Measurements from ENCODE around the gene AQP7. TPM values are rescaled to one million over a fixed set of nuclear protein-coding genes. Genes with fewer than 3 reads are reported as not detected.

The AQP7 gene
- total RNA-seq, 1 donor from 2014 or later, result 3.7 TPM

DNA sequence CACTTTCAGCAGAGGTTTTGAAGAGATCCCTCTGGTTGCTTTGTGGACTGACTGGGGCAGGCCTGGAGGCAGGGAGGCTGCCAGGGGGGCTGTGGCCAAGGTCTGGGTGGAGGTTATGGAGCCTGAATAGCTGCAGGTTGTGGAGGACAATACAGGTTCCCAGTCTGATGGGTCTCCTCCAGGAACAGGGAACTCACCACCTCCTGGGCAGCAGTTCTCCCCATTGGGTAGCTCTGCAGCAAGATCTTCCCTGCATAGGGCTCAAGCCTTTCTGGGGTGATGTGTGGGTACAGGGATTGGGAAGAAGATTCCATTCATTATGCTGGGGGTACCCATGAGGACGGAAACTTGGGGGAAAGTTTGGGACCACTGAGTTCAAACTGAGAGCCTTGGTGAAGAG, 38.2 kb upstream of the AQP7 start:
- H3K9me3 ChIP-seq, result no peaks in the 10 kb centered on the region
- H3K4me3 ChIP-seq, result no peak overlapping the region
- H3K4me1 ChIP-seq, result peaks cover 41% of the 10 kb centered on the region
- H3K27me3 ChIP-seq (ENCODE audit: low read depth), result no peaks in the 10 kb centered on the region
- peak overlapping the region; percentile 3 for H3K27ac ChIP-seq
- TF ChIP-seq, protein P1, sequence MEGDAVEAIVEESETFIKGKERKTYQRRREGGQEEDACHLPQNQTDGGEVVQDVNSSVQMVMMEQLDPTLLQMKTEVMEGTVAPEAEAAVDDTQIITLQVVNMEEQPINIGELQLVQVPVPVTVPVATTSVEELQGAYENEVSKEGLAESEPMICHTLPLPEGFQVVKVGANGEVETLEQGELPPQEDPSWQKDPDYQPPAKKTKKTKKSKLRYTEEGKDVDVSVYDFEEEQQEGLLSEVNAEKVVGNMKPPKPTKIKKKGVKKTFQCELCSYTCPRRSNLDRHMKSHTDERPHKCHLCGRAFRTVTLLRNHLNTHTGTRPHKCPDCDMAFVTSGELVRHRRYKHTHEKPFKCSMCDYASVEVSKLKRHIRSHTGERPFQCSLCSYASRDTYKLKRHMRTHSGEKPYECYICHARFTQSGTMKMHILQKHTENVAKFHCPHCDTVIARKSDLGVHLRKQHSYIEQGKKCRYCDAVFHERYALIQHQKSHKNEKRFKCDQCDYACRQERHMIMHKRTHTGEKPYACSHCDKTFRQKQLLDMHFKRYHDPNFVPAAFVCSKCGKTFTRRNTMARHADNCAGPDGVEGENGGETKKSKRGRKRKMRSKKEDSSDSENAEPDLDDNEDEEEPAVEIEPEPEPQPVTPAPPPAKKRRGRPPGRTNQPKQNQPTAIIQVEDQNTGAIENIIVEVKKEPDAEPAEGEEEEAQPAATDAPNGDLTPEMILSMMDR (IDR thresholded peaks at IDR 0.05), result no peak
- DNase-seq, result no peak
- intact Hi-C loops (cut with DNase I), result no loop called here
- ATAC-seq, result no peak
- H3K36me3 ChIP-seq, result peaks cover 30% of the 10 kb centered on the region

DNA sequence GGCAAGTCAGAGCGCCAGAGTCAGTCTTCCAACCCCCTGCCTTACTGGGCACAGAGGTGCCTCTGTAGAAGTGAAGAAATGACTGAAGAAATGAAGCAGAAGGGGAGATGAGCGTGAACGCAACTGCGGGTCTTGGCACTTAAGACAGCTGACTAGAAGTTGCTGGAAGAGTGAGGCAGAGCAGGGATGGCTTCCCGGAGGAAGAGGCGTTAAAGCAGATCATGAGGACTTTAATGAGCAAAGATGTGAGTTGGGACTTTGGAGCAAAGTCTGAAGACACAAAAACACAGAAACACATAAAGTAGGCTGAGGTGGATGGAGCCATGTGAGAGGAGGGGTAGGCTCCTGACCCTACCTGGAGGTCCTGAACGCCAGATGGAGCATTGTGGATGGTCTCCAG, 37.8 kb upstream of the AQP7 start:
- H3K36me3 ChIP-seq, result peaks cover 30% of the 10 kb centered on the region
- DNase-seq (no peak), ATAC-seq (no peak)
- peaks cover 37% of the 10 kb centered on the region for H3K4me1 ChIP-seq
- TF ChIP-seq, protein P1 (IDR thresholded peaks at IDR 0.05), result no peak
- H3K4me3 ChIP-seq, result no peak overlapping the region
- intact Hi-C loops (cut with DNase I), result no loop called here
- H3K9me3 ChIP-seq, result no peaks in the 10 kb centered on the region
- no peak overlapping the region for H3K27ac ChIP-seq
- H3K27me3 ChIP-seq (ENCODE audit: low read depth), result no peaks in the 10 kb centered on the region

DNA sequence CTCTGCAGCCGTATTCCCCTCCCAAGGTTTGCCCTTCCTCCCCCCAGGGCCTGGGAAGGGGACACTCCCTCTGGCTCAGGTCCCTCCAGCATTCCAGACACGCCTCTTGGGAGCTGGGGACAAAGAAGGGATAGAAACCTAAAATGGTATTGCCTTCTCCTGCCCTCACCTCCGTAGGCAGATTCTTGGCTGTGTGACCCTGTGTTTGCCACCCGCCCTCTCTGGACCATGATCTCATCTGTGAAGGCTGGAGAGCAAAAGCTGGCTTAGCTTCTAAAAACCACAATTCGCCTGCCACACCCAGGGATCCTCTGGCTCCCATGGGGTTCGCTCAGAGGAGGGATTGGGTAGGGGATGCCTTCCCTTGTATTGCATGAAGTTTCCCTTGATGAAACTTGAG, 37.4 kb upstream of the AQP7 start:
- H3K36me3 ChIP-seq, result peaks cover 30% of the 10 kb centered on the region
- no peak overlapping the region for H3K4me3 ChIP-seq
- TF ChIP-seq, protein P1 (IDR thresholded peaks at IDR 0.05), result no peak
- H3K9me3 ChIP-seq, result no peaks in the 10 kb centered on the region
- peak in 1 of 2 donors; percentile 31 for ATAC-seq
- DNase-seq, result no peak
- no peaks in the 10 kb centered on the region for H3K27me3 ChIP-seq (ENCODE audit: low read depth)
- peaks cover 34% of the 10 kb centered on the region for H3K4me1 ChIP-seq
- intact Hi-C loops (cut with DNase I), result no loop called here
- H3K27ac ChIP-seq, result no peak overlapping the region

DNA sequence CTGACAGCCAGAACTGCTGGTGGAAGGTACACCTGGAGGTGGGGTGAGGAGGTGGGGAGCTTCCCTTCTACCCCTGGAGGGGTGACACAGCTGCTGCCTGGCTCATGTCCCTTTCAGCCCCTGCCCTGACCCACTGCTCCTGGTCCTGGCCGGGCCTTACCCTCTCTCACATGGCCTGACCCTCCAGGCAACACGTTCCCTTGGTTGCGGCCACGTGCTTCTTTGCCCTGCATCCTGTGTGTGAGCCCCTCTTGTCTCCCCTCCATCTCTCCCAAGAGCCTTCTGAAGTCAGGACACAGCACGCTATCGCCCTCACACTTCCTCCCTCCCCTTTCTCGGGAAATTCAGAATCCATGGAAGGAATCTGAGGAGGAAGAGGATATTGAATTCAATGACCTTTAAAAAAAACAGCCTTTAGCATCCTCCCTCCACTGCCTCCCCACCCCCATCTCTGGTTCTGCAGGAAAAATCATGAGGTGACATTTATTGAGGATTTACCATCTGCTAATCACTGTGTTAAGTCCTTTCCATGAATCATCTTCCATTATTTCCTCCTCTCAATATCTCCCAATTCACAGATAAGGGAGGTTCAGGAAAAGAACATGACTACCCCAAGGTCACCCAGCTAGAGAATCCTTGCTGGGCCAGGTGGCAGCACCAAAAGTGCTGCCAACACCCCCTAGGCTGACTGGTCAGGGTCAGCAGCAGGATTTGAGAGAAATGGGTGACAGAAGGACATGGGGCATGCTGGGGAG, 36.7 kb upstream of the AQP7 start:
- H3K27ac ChIP-seq, result no peak overlapping the region

DNA sequence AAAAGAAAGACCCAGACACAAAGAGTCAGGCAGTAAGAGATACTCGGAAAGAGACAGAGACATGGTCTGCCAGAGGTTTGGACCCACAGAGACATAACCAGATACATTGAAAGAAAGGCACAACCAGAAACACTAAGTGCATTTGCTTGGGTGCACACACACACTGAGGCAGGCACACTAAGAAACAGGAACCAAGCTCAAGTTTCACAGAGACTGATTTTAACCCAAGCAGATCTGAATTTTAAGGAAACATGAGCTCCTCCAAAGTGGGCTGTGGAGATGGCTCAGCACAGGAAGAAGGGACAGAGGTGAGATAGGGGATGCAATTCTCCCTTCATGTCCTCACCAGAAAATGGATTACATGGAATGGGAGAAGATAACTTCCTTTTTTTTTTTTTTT, 35.5 kb upstream of the AQP7 start:
- Histone ChIP-seq H3K36me3 (peaks cover 21% of the 10 kb centered on the region), H3K27me3 (ENCODE audit: low read depth) (no peaks in the 10 kb centered on the region), H3K4me3 (no peak overlapping the region), H3K27ac (no peak overlapping the region), H3K9me3 (no peaks in the 10 kb centered on the region), H3K4me1 (peaks cover 17% of the 10 kb centered on the region)
- TF ChIP-seq, protein P1 (IDR thresholded peaks at IDR 0.05), result no peak
- ATAC-seq (no peak), DNase-seq (no peak)
- intact Hi-C loops (cut with DNase I), result no loop called here

More for the DNA sequence above, 36.7 kb upstream of the AQP7 start:
- H3K36me3 ChIP-seq, result peaks cover 30% of the 10 kb centered on the region
- no peaks in the 10 kb centered on the region for H3K9me3 ChIP-seq
- no peaks in the 10 kb centered on the region for H3K27me3 ChIP-seq (ENCODE audit: low read depth)
- ATAC-seq, result no peak
- intact Hi-C loops (cut with DNase I), result no loop called here
- DNase-seq, result no peak
- peaks cover 29% of the 10 kb centered on the region for H3K4me1 ChIP-seq
- no peak overlapping the region for H3K4me3 ChIP-seq
- TF ChIP-seq, protein P1 (IDR thresholded peaks at IDR 0.05), result no peak
